Osteocyte (in vitro differentiated cells): ENCODE results near the gene ZMIZ1. TPM values are rescaled to one million over a fixed set of nuclear protein-coding genes. Genes with fewer than 3 reads are reported as not detected.

ENCODE experiments used
- DNase-seq: peaks from one replicate; pipeline ENCODE4 v3.0.0; 2021; ENCODE audit warnings: mixed read lengths; ENCODE audit not compliant: unreplicated experiment; ENCODE audit errors: extremely low spot score
- H3K27ac Mint-ChIP-seq: one replicate; pipeline ENCODE4 v1.8.0; 2021; ENCODE audit warnings: mild to moderate bottlenecking, mixed read lengths; ENCODE audit not compliant: unreplicated experiment
- H3K27me3 Mint-ChIP-seq: one replicate; pipeline ENCODE4 v1.8.0; 2021; ENCODE audit warnings: mixed read lengths; ENCODE audit not compliant: unreplicated experiment
- H3K36me3 Mint-ChIP-seq: one replicate; pipeline ENCODE4 v1.8.0; 2021; ENCODE audit warnings: mixed read lengths; ENCODE audit not compliant: unreplicated experiment
- H3K4me1 Mint-ChIP-seq: one replicate; pipeline ENCODE4 v1.8.0; 2021; ENCODE audit warnings: mixed read lengths; ENCODE audit not compliant: unreplicated experiment
- H3K4me3 Mint-ChIP-seq: one replicate; pipeline ENCODE4 v1.8.0; 2021; ENCODE audit warnings: mild to moderate bottlenecking, moderate library complexity, mixed read lengths; ENCODE audit not compliant: unreplicated experiment
- H3K9me3 Mint-ChIP-seq: one replicate; pipeline ENCODE4 v1.8.0; 2021; ENCODE audit warnings: mixed read lengths; ENCODE audit not compliant: unreplicated experiment
- CTCF ChIP-seq: fragments of 200-600 bp; sonication (generic); IDR thresholded peaks from 2 replicates; pipeline ENCODE4 v1.5.0; 2021; ENCODE audit warnings: antibody characterized with exemption, mild to moderate bottlenecking, moderate library complexity
- total RNA-seq: library from RNA; stranded (reverse); gene quantifications from 2 replicates; pipeline ENCODE4 v1.2.1, GENCODE V29; 2021

Gene ZMIZ1
- total RNA-seq, 1 donor from 2014 or later, result 90.5 TPM

- no peak for DNase-seq
- no peak overlapping the region for H3K4me3 Mint-ChIP-seq
- H3K27me3 Mint-ChIP-seq, result no peaks in the 10 kb centered on the region
- no peak for TF ChIP-seq CTCF
- peaks cover 48% of the 10 kb centered on the region for H3K36me3 Mint-ChIP-seq
- no peak overlapping the region for H3K27ac Mint-ChIP-seq
- peaks cover 14% of the 10 kb centered on the region for H3K4me1 Mint-ChIP-seq
- no peaks in the 10 kb centered on the region for H3K9me3 Mint-ChIP-seq
Measured at GRCh38 chr10:79303631-79304478, 235.1 kb downstream of the ZMIZ1 start.

- no peak for TF ChIP-seq CTCF
- H3K4me1 Mint-ChIP-seq, result peaks cover 7% of the 10 kb centered on the region
- no peak overlapping the region for H3K4me3 Mint-ChIP-seq
- H3K36me3 Mint-ChIP-seq, result peaks cover 47% of the 10 kb centered on the region
- H3K9me3 Mint-ChIP-seq, result no peaks in the 10 kb centered on the region
- no peaks in the 10 kb centered on the region for H3K27me3 Mint-ChIP-seq
- DNase-seq, result no peak
- no peak overlapping the region for H3K27ac Mint-ChIP-seq
Measured at GRCh38 chr10:79304479-79305087, 235.8 kb downstream of the ZMIZ1 start.

- H3K36me3 Mint-ChIP-seq, result peaks cover 45% of the 10 kb centered on the region
- H3K4me1 Mint-ChIP-seq, result no peaks in the 10 kb centered on the region
- H3K4me3 Mint-ChIP-seq, result no peak overlapping the region
- no peak overlapping the region for H3K27ac Mint-ChIP-seq
- no peaks in the 10 kb centered on the region for H3K9me3 Mint-ChIP-seq
- no peak for DNase-seq
- no peak for TF ChIP-seq CTCF
- H3K27me3 Mint-ChIP-seq, result no peaks in the 10 kb centered on the region
Measured at GRCh38 chr10:79305515-79305914, 236.7 kb downstream of the ZMIZ1 start.

- no peak for DNase-seq
- H3K27me3 Mint-ChIP-seq, result no peaks in the 10 kb centered on the region
- H3K36me3 Mint-ChIP-seq, result peaks cover 43% of the 10 kb centered on the region
- H3K4me1 Mint-ChIP-seq, result no peaks in the 10 kb centered on the region
- no peak overlapping the region for H3K27ac Mint-ChIP-seq
- H3K9me3 Mint-ChIP-seq, result no peaks in the 10 kb centered on the region
- no peak for TF ChIP-seq CTCF
- H3K4me3 Mint-ChIP-seq, result no peak overlapping the region
Measured at GRCh38 chr10:79305988-79306387, 237.2 kb downstream of the ZMIZ1 start.

GRCh38 chr10:79306644-79307220 is 238.0 kb downstream of the ZMIZ1 start:
- H3K36me3 Mint-ChIP-seq, result peaks cover 36% of the 10 kb centered on the region
- no peak for DNase-seq

More at GRCh38 chr10:79306644-79307220, 238.0 kb downstream of the ZMIZ1 start:
- H3K4me1 Mint-ChIP-seq, result no peaks in the 10 kb centered on the region
- no peak for TF ChIP-seq CTCF
- no peaks in the 10 kb centered on the region for H3K27me3 Mint-ChIP-seq
- no peaks in the 10 kb centered on the region for H3K9me3 Mint-ChIP-seq
- no peak overlapping the region for H3K4me3 Mint-ChIP-seq
- H3K27ac Mint-ChIP-seq, result no peak overlapping the region
